Measurements from ENCODE around the gene POLR3F. TPM values are rescaled to one million over a fixed set of nuclear protein-coding genes. Genes with fewer than 3 reads are reported as not detected.
"Not testable (repeated sequence)": the region's sequence is repeated elsewhere in the genome, so short reads cannot be mapped to it uniquely, and the experiment has no call there.

Gene POLR3F
- total RNA-seq, 1 donor from 2014 or later = 9.0 TPM

GRCh38 chr20:18507218-18508191, 40.3 kb downstream of the POLR3F start, which contains the start of gene SEC23B:
Gene SEC23B (plus strand): TSS chr20:18507940. CDS start chr20:18510836, 2,896 bp downstream.
- peak; percentile 98 for DNase-seq

GRCh38 chr20:18511571-18511970, 44.4 kb downstream of the POLR3F start:
- DNase-seq = no peak

- DNase-seq = no peak
Measured at GRCh38 chr20:18513208-18513607, 46.0 kb downstream of the POLR3F start.

- DNase-seq = no peak
Measured at GRCh38 chr20:18514127-18514526, 46.9 kb downstream of the POLR3F start.

- DNase-seq = no peak
Measured at GRCh38 chr20:18515973-18516372, 48.8 kb downstream of the POLR3F start.

GRCh38 chr20:18522066-18522465, 54.9 kb downstream of the POLR3F start:
- DNase-seq = not testable (repeated sequence)

GRCh38 chr20:18523066-18523465, 55.9 kb downstream of the POLR3F start:
- DNase-seq = no peak

GRCh38 chr20:18524646-18525045, 57.5 kb downstream of the POLR3F start:
- DNase-seq = no peak

- DNase-seq = not testable (repeated sequence)
Measured at GRCh38 chr20:18526761-18527160, 59.6 kb downstream of the POLR3F start.

- no peak for DNase-seq
Measured at GRCh38 chr20:18527339-18527738, 60.1 kb downstream of the POLR3F start.

GRCh38 chr20:18527836-18528235, 60.6 kb downstream of the POLR3F start:
- no peak for DNase-seq

GRCh38 chr20:18529041-18529440, 61.9 kb downstream of the POLR3F start:
- DNase-seq = no peak

GRCh38 chr20:18532626-18533025, 65.4 kb downstream of the POLR3F start:
- no peak for DNase-seq

GRCh38 chr20:18533491-18533890, 66.3 kb downstream of the POLR3F start:
- no peak for DNase-seq

GRCh38 chr20:18533978-18534644, 66.9 kb downstream of the POLR3F start:
- DNase-seq = no peak

Other genes starting within 250 kb of the POLR3F start
- gene ZNF133, start 178.9 kb upstream of the POLR3F start, total RNA-seq = 17.8 and 27.9 TPM in 2 replicates
- gene DZANK1, start 360 bp upstream of the POLR3F start, total RNA-seq = 0.34 and 0.70 TPM in 2 replicates
- 14.5 and 14.7 TPM in 2 replicates for gene RBBP9, start 29.8 kb downstream of the POLR3F start, total RNA-seq
- gene SEC23B, start 40.5 kb downstream of the POLR3F start, total RNA-seq = 42.9 and 51.5 TPM in 2 replicates
- gene SMIM26, start 100.0 kb downstream of the POLR3F start, total RNA-seq = 45.9 and 106 TPM in 2 replicates
- 54.5 and 64.6 TPM in 2 replicates for gene DTD1, start 120.7 kb downstream of the POLR3F start, total RNA-seq

All from dermis blood vessel endothelial cell (primary cell).